Progenitor cell of endocrine pancreas (in vitro differentiated cells): ENCODE data around the gene RNASEH1. TPM values are rescaled to one million over a fixed set of nuclear protein-coding genes. Genes with fewer than 3 reads are reported as not detected.

Experiments used
- DNase-seq: peaks from one replicate; pipeline ENCODE4 v3.0.0; 2021; ENCODE audit warnings: low spot score; ENCODE audit not compliant: unreplicated experiment
- H3K27ac Mint-ChIP-seq: 2 replicates; pipeline ENCODE4 v1.8.0; 2021; ENCODE audit warnings: mild to moderate bottlenecking, moderate library complexity, mixed read lengths
- H3K27me3 Mint-ChIP-seq: 2 replicates; pipeline ENCODE4 v1.8.0; 2021; ENCODE audit warnings: mixed read lengths
- H3K36me3 Mint-ChIP-seq: 2 replicates; pipeline ENCODE4 v1.8.0; 2022; ENCODE audit warnings: mixed read lengths; ENCODE audit not compliant: insufficient read depth
- H3K4me1 Mint-ChIP-seq: 2 replicates; pipeline ENCODE4 v1.8.0; 2021; ENCODE audit warnings: low read depth, mixed read lengths
- H3K4me3 Mint-ChIP-seq: 2 replicates; pipeline ENCODE4 v1.8.0; 2021; ENCODE audit warnings: low read depth, mild to moderate bottlenecking, moderate library complexity, mixed read lengths
- H3K9me3 Mint-ChIP-seq: 2 replicates; pipeline ENCODE4 v1.8.0; 2021; ENCODE audit warnings: low read depth, mixed read lengths
- CTCF ChIP-seq: fragments of 200-600 bp; sonication (generic); IDR thresholded peaks from one replicate; pipeline ENCODE4 v1.5.0; 2021; ENCODE audit warnings: antibody characterized with exemption, mild to moderate bottlenecking; ENCODE audit not compliant: unreplicated experiment
- total RNA-seq: library from RNA; stranded (reverse); gene quantifications from 2 replicates; pipeline ENCODE4 v1.2.1, GENCODE V29; 2021

Gene RNASEH1
- total RNA-seq, 1 donor from 2014 or later, result 18.5 TPM

- Mint-ChIP-seq H3K9me3 (no peaks in the 10 kb centered on the region), H3K27me3 (peaks cover 6% of the 10 kb centered on the region), H3K27ac (no peak overlapping the region), H3K36me3 (no peaks in the 10 kb centered on the region), H3K4me1 (peaks cover 7% of the 10 kb centered on the region), H3K4me3 (no peak overlapping the region)
- no peak for TF ChIP-seq CTCF
- DNase-seq, result no peak
These were observed 42.2 kb upstream of the RNASEH1 start for GRCh38 chr2:3600256-3600855.

- DNase-seq, result no peak
- H3K9me3 Mint-ChIP-seq, result no peaks in the 10 kb centered on the region
- H3K27ac Mint-ChIP-seq, result no peak overlapping the region
- no peak overlapping the region for H3K4me3 Mint-ChIP-seq
- no peak for TF ChIP-seq CTCF
- peaks cover 8% of the 10 kb centered on the region for H3K4me1 Mint-ChIP-seq
- no peaks in the 10 kb centered on the region for H3K36me3 Mint-ChIP-seq
- H3K27me3 Mint-ChIP-seq, result peaks cover 11% of the 10 kb centered on the region
These were observed 41.0 kb upstream of the RNASEH1 start for GRCh38 chr2:3598912-3599854.

GRCh38 chr2:3598197-3598910, 40.2 kb upstream of the RNASEH1 start:
- no peak for DNase-seq
- Mint-ChIP-seq H3K27ac (no peak overlapping the region), H3K27me3 (peaks cover 11% of the 10 kb centered on the region), H3K4me3 (no peak overlapping the region), H3K36me3 (peaks cover 2% of the 10 kb centered on the region), H3K9me3 (no peaks in the 10 kb centered on the region), H3K4me1 (peaks cover 8% of the 10 kb centered on the region)
- no peak for TF ChIP-seq CTCF

- TF ChIP-seq CTCF, result no peak
- Mint-ChIP-seq H3K27ac (no peak overlapping the region), H3K27me3 (peaks cover 8% of the 10 kb centered on the region), H3K36me3 (peaks cover 7% of the 10 kb centered on the region), H3K4me3 (no peak overlapping the region), H3K4me1 (peaks cover 8% of the 10 kb centered on the region), H3K9me3 (no peaks in the 10 kb centered on the region)
- no peak for DNase-seq
These were observed 39.4 kb upstream of the RNASEH1 start for GRCh38 chr2:3597567-3597966.

- no peak for DNase-seq
- peaks cover 9% of the 10 kb centered on the region for H3K36me3 Mint-ChIP-seq
- TF ChIP-seq CTCF, result no peak
- H3K9me3 Mint-ChIP-seq, result no peaks in the 10 kb centered on the region
- H3K27ac Mint-ChIP-seq, result no peak overlapping the region
- H3K4me1 Mint-ChIP-seq, result peaks cover 8% of the 10 kb centered on the region
- no peak overlapping the region for H3K4me3 Mint-ChIP-seq
- peaks cover 8% of the 10 kb centered on the region for H3K27me3 Mint-ChIP-seq
These were observed 38.8 kb upstream of the RNASEH1 start for GRCh38 chr2:3596901-3597417.
